ENCODE data around the gene VPS4B.

VPS4B gene

DNA sequence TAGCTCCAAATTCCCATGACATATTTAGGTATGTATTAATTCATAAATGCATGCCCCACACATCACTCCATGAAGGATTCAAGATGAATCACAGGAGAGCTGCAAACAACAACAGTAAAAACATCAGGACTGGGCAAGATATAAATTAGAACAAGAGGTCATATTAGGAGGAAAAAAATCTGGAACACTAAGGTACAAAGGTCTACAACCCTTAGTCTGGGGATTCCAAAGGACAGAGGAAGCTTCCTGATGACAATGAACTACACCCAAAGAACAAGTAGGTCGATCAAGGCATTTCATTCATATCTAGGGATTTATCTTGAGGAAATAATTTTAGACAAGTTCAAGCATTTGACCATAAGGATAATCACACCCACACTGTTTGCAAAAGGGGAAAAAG lies 14.5 kb downstream of the VPS4B start:
- no peaks in the 10 kb centered on the region for H3K27me3 ChIP-seq (ENCODE audit: insufficient read depth, poor library complexity, severe bottlenecking)
- TF ChIP-seq, protein P1, sequence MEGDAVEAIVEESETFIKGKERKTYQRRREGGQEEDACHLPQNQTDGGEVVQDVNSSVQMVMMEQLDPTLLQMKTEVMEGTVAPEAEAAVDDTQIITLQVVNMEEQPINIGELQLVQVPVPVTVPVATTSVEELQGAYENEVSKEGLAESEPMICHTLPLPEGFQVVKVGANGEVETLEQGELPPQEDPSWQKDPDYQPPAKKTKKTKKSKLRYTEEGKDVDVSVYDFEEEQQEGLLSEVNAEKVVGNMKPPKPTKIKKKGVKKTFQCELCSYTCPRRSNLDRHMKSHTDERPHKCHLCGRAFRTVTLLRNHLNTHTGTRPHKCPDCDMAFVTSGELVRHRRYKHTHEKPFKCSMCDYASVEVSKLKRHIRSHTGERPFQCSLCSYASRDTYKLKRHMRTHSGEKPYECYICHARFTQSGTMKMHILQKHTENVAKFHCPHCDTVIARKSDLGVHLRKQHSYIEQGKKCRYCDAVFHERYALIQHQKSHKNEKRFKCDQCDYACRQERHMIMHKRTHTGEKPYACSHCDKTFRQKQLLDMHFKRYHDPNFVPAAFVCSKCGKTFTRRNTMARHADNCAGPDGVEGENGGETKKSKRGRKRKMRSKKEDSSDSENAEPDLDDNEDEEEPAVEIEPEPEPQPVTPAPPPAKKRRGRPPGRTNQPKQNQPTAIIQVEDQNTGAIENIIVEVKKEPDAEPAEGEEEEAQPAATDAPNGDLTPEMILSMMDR (IDR thresholded peaks at IDR 0.05; ENCODE audit: poor library complexity, severe bottlenecking) = no peak
- no peaks in the 10 kb centered on the region for H3K9me3 ChIP-seq (ENCODE audit: severe bottlenecking)
- ATAC-seq (ENCODE audit: low read depth) = no peak
- peaks cover 89% of the 10 kb centered on the region for H3K36me3 ChIP-seq (ENCODE audit: low read depth)
- H3K4me3 ChIP-seq (ENCODE audit: severe bottlenecking) = no peak overlapping the region
- peaks cover 48% of the 10 kb centered on the region for H3K4me1 ChIP-seq (ENCODE audit: insufficient read depth, poor library complexity, severe bottlenecking)
- no peak for DNase-seq (ENCODE audit: low spot score)
- peak overlapping the region; percentile 86 for H3K27ac ChIP-seq (ENCODE audit: poor library complexity, severe bottlenecking)

DNA sequence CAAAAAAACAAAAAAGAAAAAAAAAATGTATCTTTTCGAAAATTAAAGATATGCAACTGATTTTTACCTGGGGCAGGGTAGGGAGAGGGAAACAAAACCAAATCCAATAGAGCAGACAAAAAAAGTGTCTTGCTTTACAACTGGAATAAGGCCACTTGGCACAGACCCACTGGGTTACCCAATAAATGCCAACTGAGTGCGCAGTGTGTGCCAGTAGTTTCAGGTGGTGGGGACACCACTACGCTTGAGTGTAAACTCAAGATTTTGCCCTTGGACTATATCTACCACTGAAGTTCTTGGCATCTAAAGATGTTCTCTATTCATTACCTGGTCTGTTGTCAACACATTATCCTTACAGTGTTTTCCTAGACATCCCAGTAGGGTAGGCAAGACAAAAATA lies 16.3 kb downstream of the VPS4B start:
- Histone ChIP-seq H3K36me3 (ENCODE audit: low read depth) (peaks cover 94% of the 10 kb centered on the region), H3K4me1 (ENCODE audit: insufficient read depth, poor library complexity, severe bottlenecking) (peaks cover 36% of the 10 kb centered on the region), H3K27me3 (ENCODE audit: insufficient read depth, poor library complexity, severe bottlenecking) (no peaks in the 10 kb centered on the region), H3K4me3 (ENCODE audit: severe bottlenecking) (no peak overlapping the region), H3K27ac (ENCODE audit: poor library complexity, severe bottlenecking) (no peak overlapping the region), H3K9me3 (ENCODE audit: severe bottlenecking) (no peaks in the 10 kb centered on the region)
- DNase-seq (ENCODE audit: low spot score) (no peak), ATAC-seq (ENCODE audit: low read depth) (no peak)
- TF ChIP-seq, protein P1 (IDR thresholded peaks at IDR 0.05; ENCODE audit: poor library complexity, severe bottlenecking) = no peak

DNA sequence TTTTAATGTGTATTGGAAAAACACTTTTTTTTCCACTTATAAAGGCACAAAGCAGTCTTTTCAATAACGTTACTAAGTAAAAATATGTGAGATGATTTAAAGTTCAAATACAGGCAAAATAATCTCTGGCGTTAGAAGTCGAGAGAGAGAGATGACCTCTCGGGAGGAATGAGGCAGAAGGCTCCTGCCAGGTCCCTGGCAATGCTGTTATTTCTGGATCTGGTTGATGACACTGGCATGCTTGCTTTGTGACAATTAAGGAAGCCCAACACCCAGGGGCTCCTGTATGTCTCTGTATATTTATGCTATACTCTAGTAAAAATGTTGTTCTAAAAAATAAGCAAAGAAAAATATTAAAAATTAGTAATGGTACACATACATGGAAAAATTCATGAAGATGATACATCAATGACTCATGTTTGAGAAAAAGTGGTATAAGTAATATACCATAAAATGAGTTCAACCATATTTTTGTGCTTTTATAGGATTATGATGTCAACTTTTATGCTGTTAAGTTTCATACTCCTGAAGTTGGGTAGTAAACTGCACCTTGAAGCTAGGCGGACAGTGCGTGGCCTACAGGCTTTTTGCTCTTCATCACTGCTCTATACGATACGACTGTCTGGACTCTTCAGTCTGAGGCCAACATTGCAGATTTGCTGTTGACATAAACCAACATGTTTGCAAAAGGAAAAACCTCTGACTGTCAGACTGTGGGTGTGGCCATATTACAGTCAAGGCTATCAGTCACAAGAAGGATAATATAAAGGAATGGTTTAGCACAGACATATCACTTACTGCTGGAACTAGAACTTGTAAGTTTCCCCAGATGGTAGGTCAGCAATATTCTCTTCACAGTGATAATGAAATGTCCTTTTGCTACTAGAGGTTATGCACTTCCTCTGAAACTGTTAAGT lies 19.8 kb downstream of the VPS4B start:
- H3K27ac ChIP-seq (ENCODE audit: poor library complexity, severe bottlenecking) = no peak overlapping the region
- peaks cover 2% of the 10 kb centered on the region for H3K4me1 ChIP-seq (ENCODE audit: insufficient read depth, poor library complexity, severe bottlenecking)
- no peak for DNase-seq (ENCODE audit: low spot score)
- ATAC-seq (ENCODE audit: low read depth) = no peak
- no peak overlapping the region for H3K4me3 ChIP-seq (ENCODE audit: severe bottlenecking)
- no peaks in the 10 kb centered on the region for H3K9me3 ChIP-seq (ENCODE audit: severe bottlenecking)
- TF ChIP-seq, protein P1 (IDR thresholded peaks at IDR 0.05; ENCODE audit: poor library complexity, severe bottlenecking) = no peak
- no peaks in the 10 kb centered on the region for H3K27me3 ChIP-seq (ENCODE audit: insufficient read depth, poor library complexity, severe bottlenecking)
- peaks cover 95% of the 10 kb centered on the region for H3K36me3 ChIP-seq (ENCODE audit: low read depth)

DNA sequence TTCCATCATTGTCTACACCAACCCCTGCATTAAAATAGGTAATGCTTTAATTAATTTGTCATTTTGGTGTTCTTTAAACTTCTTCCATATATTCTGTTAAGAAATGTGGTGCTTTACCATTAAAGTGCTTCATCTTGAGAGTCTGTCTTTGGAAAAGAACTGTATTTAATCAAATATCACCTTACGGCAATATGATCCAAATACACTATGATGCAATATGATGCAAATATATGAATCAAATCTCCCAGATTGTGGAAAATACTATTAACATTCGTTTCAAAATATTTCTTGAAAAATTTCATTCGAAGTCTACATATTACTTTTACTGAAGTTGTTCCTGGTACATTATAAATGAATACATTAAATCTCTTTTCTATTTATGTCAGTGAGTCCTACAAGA lies 23.0 kb downstream of the VPS4B start:
- no peak for ATAC-seq (ENCODE audit: low read depth)
- H3K36me3 ChIP-seq (ENCODE audit: low read depth) = peaks cover 92% of the 10 kb centered on the region
- H3K4me1 ChIP-seq (ENCODE audit: insufficient read depth, poor library complexity, severe bottlenecking) = no peaks in the 10 kb centered on the region

More for the DNA sequence above, 23.0 kb downstream of the VPS4B start:
- H3K27ac ChIP-seq (ENCODE audit: poor library complexity, severe bottlenecking) = no peak overlapping the region
- no peaks in the 10 kb centered on the region for H3K9me3 ChIP-seq (ENCODE audit: severe bottlenecking)
- H3K4me3 ChIP-seq (ENCODE audit: severe bottlenecking) = no peak overlapping the region
- no peak for DNase-seq (ENCODE audit: low spot score)
- TF ChIP-seq, protein P1 (IDR thresholded peaks at IDR 0.05; ENCODE audit: poor library complexity, severe bottlenecking) = no peak
- H3K27me3 ChIP-seq (ENCODE audit: insufficient read depth, poor library complexity, severe bottlenecking) = no peaks in the 10 kb centered on the region

Data from RWPE2 (cell line).